Osteoblast (primary cell): ENCODE measurements around the gene ARHGAP8. TPM values are rescaled to one million over a fixed set of nuclear protein-coding genes. Genes with fewer than 3 reads are reported as not detected.

Experiments
- DNase-seq: peaks from one replicate; pipeline ENCODE4 v3.0.0; 2011; ENCODE audit warnings: low spot score, mixed read lengths; ENCODE audit not compliant: insufficient read length; ENCODE audit errors: missing footprints
- H2AFZ ChIP-seq: 2 replicates; pipeline ENCODE4 v1.6.0; 2011; ENCODE audit warnings: mild to moderate bottlenecking, low read length
- H3K27ac ChIP-seq: 2 replicates; pipeline ENCODE4 v1.5.1; 2011; ENCODE audit warnings: mild to moderate bottlenecking, low read depth, low read length, moderate library complexity
- H3K27me3 ChIP-seq: 2 replicates; pipeline ENCODE4 v1.6.0; 2012; ENCODE audit warnings: mild to moderate bottlenecking, control low read depth, inconsistent platforms, low read length, moderate library complexity; ENCODE audit not compliant: insufficient read depth
- H3K36me3 ChIP-seq: 2 replicates; pipeline ENCODE4 v1.5.1; 2011; ENCODE audit warnings: mild to moderate bottlenecking, low read length, control low read depth, moderate library complexity; ENCODE audit not compliant: insufficient read depth
- H3K4me1 ChIP-seq: 2 replicates; pipeline ENCODE4 v1.5.1; 2011; ENCODE audit warnings: mild to moderate bottlenecking, low read length, control low read depth, moderate library complexity; ENCODE audit not compliant: insufficient read depth
- H3K4me2 ChIP-seq: 2 replicates; pipeline ENCODE4 v1.6.0; 2011; ENCODE audit warnings: mild to moderate bottlenecking, low read length; ENCODE audit not compliant: insufficient read depth
- H3K4me3 ChIP-seq: fragments of 200-600 bp; sonication (generic); 3 replicates; pipeline ENCODE4 v1.5.1; 2012; ENCODE audit warnings: mild to moderate bottlenecking, low read length, inconsistent platforms; ENCODE audit not compliant: insufficient read depth
- H3K79me2 ChIP-seq: 2 replicates; pipeline ENCODE4 v1.6.0; 2012; ENCODE audit warnings: mild to moderate bottlenecking, low read length, control low read depth, inconsistent platforms; ENCODE audit not compliant: insufficient read depth
- H3K9me3 ChIP-seq: 2 replicates; pipeline ENCODE4 v1.5.1; 2011; ENCODE audit warnings: low read depth, low read length, control low read depth
- H4K20me1 ChIP-seq: 2 replicates; pipeline ENCODE4 v1.6.0; 2012; ENCODE audit warnings: mild to moderate bottlenecking, low read length, control low read depth; ENCODE audit not compliant: insufficient read depth
- total RNA-seq: library from RNA; depleted of rRNA; stranded (reverse); fragments of >200 nt; gene quantifications from 2 replicates; pipeline ENCODE4 v1.2.3, GENCODE V29; 2012
- TF ChIP-seq, protein P1 (sequence below): IDR thresholded peaks from 2 replicates; pipeline ENCODE4 v1.5.1; 2011; ENCODE audit warnings: mild to moderate bottlenecking, low read depth, low read length, moderate library complexity; ENCODE audit errors: extremely low read depth

The ARHGAP8 gene
- total RNA-seq, 1 donor, result 0.36 TPM

DNA sequence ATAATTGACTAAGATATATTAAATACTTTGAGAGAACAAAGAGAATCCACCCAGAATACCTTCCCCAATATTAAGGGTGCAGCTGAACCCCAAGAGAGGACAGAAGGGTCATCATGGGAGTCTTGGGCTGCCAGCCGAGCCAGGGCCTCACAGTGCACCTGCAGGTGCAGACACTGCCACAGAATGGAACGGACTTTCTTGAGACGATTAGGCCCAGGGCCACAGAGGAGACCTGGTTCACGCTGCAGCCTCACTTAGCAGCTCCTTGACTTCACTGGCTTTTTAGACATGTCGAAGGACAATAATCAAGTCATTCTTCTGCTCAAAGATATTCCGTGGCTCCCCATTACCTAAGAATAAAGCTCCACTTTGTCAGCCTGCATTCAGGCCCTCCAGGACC lies 156.9 kb downstream of the ARHGAP8 start:
- Histone ChIP-seq H3K4me2 (no peak overlapping the region), H3K4me1 (no peaks in the 10 kb centered on the region), H2AFZ (no peak overlapping the region), H3K9me3 (no peaks in the 10 kb centered on the region), H3K79me2 (no peaks in the 10 kb centered on the region), H4K20me1 (no peaks in the 10 kb centered on the region), H3K27me3 (no peaks in the 10 kb centered on the region), H3K4me3 (no peak overlapping the region), H3K36me3 (no peaks in the 10 kb centered on the region), H3K27ac (no peak overlapping the region)
- no peak for DNase-seq
- TF ChIP-seq, protein P1, sequence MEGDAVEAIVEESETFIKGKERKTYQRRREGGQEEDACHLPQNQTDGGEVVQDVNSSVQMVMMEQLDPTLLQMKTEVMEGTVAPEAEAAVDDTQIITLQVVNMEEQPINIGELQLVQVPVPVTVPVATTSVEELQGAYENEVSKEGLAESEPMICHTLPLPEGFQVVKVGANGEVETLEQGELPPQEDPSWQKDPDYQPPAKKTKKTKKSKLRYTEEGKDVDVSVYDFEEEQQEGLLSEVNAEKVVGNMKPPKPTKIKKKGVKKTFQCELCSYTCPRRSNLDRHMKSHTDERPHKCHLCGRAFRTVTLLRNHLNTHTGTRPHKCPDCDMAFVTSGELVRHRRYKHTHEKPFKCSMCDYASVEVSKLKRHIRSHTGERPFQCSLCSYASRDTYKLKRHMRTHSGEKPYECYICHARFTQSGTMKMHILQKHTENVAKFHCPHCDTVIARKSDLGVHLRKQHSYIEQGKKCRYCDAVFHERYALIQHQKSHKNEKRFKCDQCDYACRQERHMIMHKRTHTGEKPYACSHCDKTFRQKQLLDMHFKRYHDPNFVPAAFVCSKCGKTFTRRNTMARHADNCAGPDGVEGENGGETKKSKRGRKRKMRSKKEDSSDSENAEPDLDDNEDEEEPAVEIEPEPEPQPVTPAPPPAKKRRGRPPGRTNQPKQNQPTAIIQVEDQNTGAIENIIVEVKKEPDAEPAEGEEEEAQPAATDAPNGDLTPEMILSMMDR, result no peak

Other genes starting within 250 kb of the ARHGAP8 start
- gene PRR5, start 50.4 kb upstream of the ARHGAP8 start, total RNA-seq, result 13.0 and 14.8 TPM in 2 replicates